HCT116 (cell line): ENCODE data around the gene CALCA. TPM values are rescaled to one million over a fixed set of nuclear protein-coding genes. Genes with fewer than 3 reads are reported as not detected.

Source experiments
- ATAC-seq: fragments of 200-7000 bp; cut with Tn5 transposase; 2 replicates; pipeline ENCODE4 v1.9.1; 2020; ENCODE audit warnings: mild to moderate bottlenecking, moderate library complexity
- BruUV-seq: library from RNA; stranded (reverse); fragments of 400-500 nt; replicated peaks from 2 replicates; lab custom pipeline; 2021; lab: Mats Ljungman, UMichigan
- CTCF ChIA-PET: fragments of 300-600 bp; sonication (Branson Sonifier 250); formaldehyde crosslinking; loops from one replicate; lab custom pipeline; 2021; ENCODE audit warnings: antibody characterized with exemption; lab: Charles Lee
- POLR2A ChIA-PET: fragments of 300-600, 350-600 bp; sonication (Branson Sonifier 250); formaldehyde crosslinking; loops from one replicate; lab custom pipeline; 2021; ENCODE audit warnings: antibody characterized with exemption; lab: Charles Lee
- RAD21 ChIA-PET, 2 experiments: fragments of 300-600 bp; sonication (Branson Sonifier 250); formaldehyde crosslinking; loops; one replicate each; lab custom pipeline; 2023; ENCODE audit warnings: low total read pairs in 2 of 2; ENCODE audit not compliant: uncharacterized antibody in 2 of 2, unreplicated experiment in 2 of 2, low non-redundant PET in 1 of 2; lab: Charles Lee
- DNase-seq: peaks from one replicate; pipeline ENCODE4 v3.0.0-alpha.2; 2010; ENCODE audit warnings: low read depth, low spot score
- H2AFZ ChIP-seq: fragments of 200-600 bp; shearing (Covaris generic), sonication (generic); 2 replicates; pipeline ENCODE4 v1.6.1; 2017; ENCODE audit warnings: low read depth, mixed run types, mixed read lengths, antibody characterized with exemption, low read length; ENCODE audit not compliant: poor library complexity, severe bottlenecking
- H3K27ac ChIP-seq: 2 replicates; pipeline ENCODE4 v1.5.1; 2012; ENCODE audit warnings: low read depth, low read length
- H3K27me3 ChIP-seq: fragments of 200-600 bp; sonication (generic); 2 replicates; pipeline ENCODE4 v1.6.1; 2016; ENCODE audit warnings: mixed run types, low read length, mixed read lengths; ENCODE audit not compliant: insufficient read depth
- H3K36me3 ChIP-seq, 2 experiments: fragments of 200-500 bp in 1 of 2; fragments of 200-600 bp in 1 of 2; sonication (Bioruptor generic) in 1 of 2; sonication (generic) in 1 of 2; 2 replicates each; pipeline versions ENCODE4 v1.5.1 to v1.6.1; 2014 to 2016; ENCODE audit warnings: low read length in 2 of 2, inconsistent platforms in 1 of 2, mixed read lengths in 1 of 2, mixed run types in 1 of 2; ENCODE audit not compliant: insufficient read depth in 2 of 2, control insufficient read depth in 1 of 2
- H3K4me1 ChIP-seq, 2 experiments: fragments of 200-600 bp in 1 of 2; sonication (generic) in 1 of 2; 2 replicates each; pipeline versions ENCODE4 v1.5.1 to v1.6.1; 2012 to 2017; ENCODE audit warnings: low read length in 2 of 2, inconsistent platforms in 1 of 2, mild to moderate bottlenecking in 1 of 2, mixed read lengths in 1 of 2, mixed run types in 1 of 2, moderate library complexity in 1 of 2; ENCODE audit not compliant: insufficient read depth in 2 of 2, control insufficient read depth in 1 of 2
- H3K4me2 ChIP-seq: fragments of 200-600 bp; sonication (generic); 2 replicates; pipeline ENCODE4 v1.6.1; 2017; ENCODE audit warnings: mixed run types, low read length, mixed read lengths
- H3K4me3 ChIP-seq, 2 experiments: fragments of 200-600 bp in 1 of 2; sonication (generic) in 1 of 2; replicated peaks in 1 of 2; 2 replicates each; pipeline ENCODE4 v1.5.1; 2011 to 2016; ENCODE audit warnings: low read length in 2 of 2, control low read depth in 1 of 2, low read depth in 1 of 2, mild to moderate bottlenecking in 1 of 2, mixed read lengths in 1 of 2, mixed run types in 1 of 2
- H3K79me2 ChIP-seq: fragments of 200-600 bp; sonication (generic); 2 replicates; pipeline ENCODE4 v1.6.1; 2017; ENCODE audit warnings: mild to moderate bottlenecking, mixed run types, low read length, moderate library complexity, mixed read lengths; ENCODE audit not compliant: insufficient read depth
- H3K9ac ChIP-seq: fragments of 200-600 bp; sonication (generic); 2 replicates; pipeline ENCODE4 v1.6.1; 2016; ENCODE audit warnings: low read length, mixed read lengths
- H3K9me2 ChIP-seq: fragments of 200-600 bp; sonication (generic), shearing (Covaris generic); 2 replicates; pipeline ENCODE4 v1.6.1; 2017; ENCODE audit warnings: mixed run types, mild to moderate bottlenecking, moderate library complexity; ENCODE audit not compliant: insufficient read depth
- H3K9me3 ChIP-seq, 2 experiments: fragments of 200-500 bp in 1 of 2; fragments of 200-600 bp in 1 of 2; sonication (Bioruptor generic) in 1 of 2; sonication (generic) in 1 of 2; 2 replicates each; pipeline ENCODE4 v1.6.1; 2014 to 2017; ENCODE audit warnings: low read length in 2 of 2, mixed read lengths in 2 of 2, inconsistent platforms in 1 of 2, low read depth in 1 of 2, mild to moderate bottlenecking in 1 of 2, mixed run types in 1 of 2, moderate library complexity in 1 of 2; ENCODE audit not compliant: control insufficient read depth in 1 of 2, insufficient read depth in 1 of 2
- H4K20me1 ChIP-seq: fragments of 200-600 bp; sonication (generic), shearing (Covaris generic); 2 replicates; pipeline ENCODE4 v1.6.1; 2017; ENCODE audit warnings: mixed run types, mild to moderate bottlenecking, moderate library complexity; ENCODE audit not compliant: insufficient read depth
- CEBPB ChIP-seq: IDR thresholded peaks from 2 replicates; pipeline ENCODE4 v1.6.1; 2012; ENCODE audit warnings: low read depth
- CTCF ChIP-seq, 3 experiments: fragments of 200-600 bp in 1 of 3; sonication (generic) in 1 of 3; IDR thresholded peaks in 2 of 3; conservative IDR thresholded peaks in 1 of 3; 2 replicates each; pipeline ENCODE4 v1.5.1; 2012 to 2017; ENCODE audit warnings: low read depth in 2 of 3, low read length in 2 of 3, antibody characterized with exemption in 1 of 3, borderline replicate concordance in 1 of 3, control low read depth in 1 of 3, mild to moderate bottlenecking in 1 of 3, mixed read lengths in 1 of 3, mixed run types in 1 of 3, moderate library complexity in 1 of 3; ENCODE audit not compliant: insufficient read depth in 1 of 3
- POLR2A ChIP-seq: IDR thresholded peaks from 2 replicates; pipeline ENCODE4 v1.7.0; 2011; ENCODE audit warnings: borderline replicate concordance; ENCODE audit not compliant: insufficient read depth, insufficient read length; ENCODE audit errors: extremely low read depth
- REST ChIP-seq: IDR thresholded peaks from 2 replicates; pipeline ENCODE4 v1.6.1; 2012; ENCODE audit warnings: low read depth
- SIN3A ChIP-seq: IDR thresholded peaks from 2 replicates; pipeline ENCODE4 v1.6.1; 2012; ENCODE audit warnings: low read depth
- ZFX ChIP-seq: fragments of 450-650 bp; IDR thresholded peaks from 2 replicates; pipeline ENCODE4 v1.6.1; 2017
- intact Hi-C: fragments of 100-400 bp; cut with micrococcal nuclease; formaldehyde crosslinking; loops from 2 replicates; pipeline ENCODE4 v1.10.0; 2022
- total RNA-seq: library from RNA; stranded (reverse); gene quantifications from one replicate; pipeline ENCODE4 v1.2.1, GENCODE V29; 2021; ENCODE audit not compliant: unreplicated experiment

The CALCA gene
- total RNA-seq, 1 experiment from 2014 or later: not detected

- Histone ChIP-seq H3K79me2 (no peaks in the 10 kb centered on the region), H4K20me1 (no peaks in the 10 kb centered on the region), H3K36me3 (no peaks in the 10 kb centered on the region), H2AFZ (peak overlapping the region; percentile 5), H3K4me3 (no peak overlapping the region), H3K27ac (no peak overlapping the region), H3K9ac (no peak overlapping the region), H3K4me1 (peaks cover 0 to 8% of the 10 kb centered on the region in 2 experiments; a peak in 1 of 4 replicates), H3K9me2 (no peaks in the 10 kb centered on the region), H3K27me3 (no peaks in the 10 kb centered on the region), H3K4me2 (peak overlapping the region; percentile 27), H3K9me3 (no peaks in the 10 kb centered on the region)
- intact Hi-C loops: no loop called here
- RAD21 ChIA-PET: interaction anchor here (0.9 to 1.4 kb wide), 3 partner anchors 31 to 100 kb away, joined by 3 to 5 read pairs (median 3); no protein-coding TSS in a partner anchor
- TF ChIP-seq POLR2A: no peak
- no peak for TF ChIP-seq ZFX
- 0 out of 6 replicates have a peak, but pooled peaks of 1 of the 3 experiments have one; percentile 1 for TF ChIP-seq CTCF (IDR thresholded peaks at IDR 0.05 in 2 of 3, conservative IDR thresholded peaks at IDR 0.05 in 1 of 3; ENCODE audit: borderline replicate concordance in 1 of 3, insufficient read depth in 1 of 3, low read depth in 2 of 3, low read length in 2 of 3)
- no peak for TF ChIP-seq REST
- no peak for TF ChIP-seq SIN3A
- TF ChIP-seq CEBPB: no peak
- no peak for DNase-seq
- ATAC-seq: no peak
- POLR2A ChIA-PET: no interaction called here
- CTCF ChIA-PET: interaction anchor here (0.9 to 3.4 kb wide), 13 partner anchors 9 to 235 kb away, joined by 3 to 21 read pairs (median 4); partner anchors contain the start of gene CYP2R1
- no TSS peak for BruUV-seq
Observed at GRCh38 chr11:14975252-14975587, 3.1 kb upstream of the CALCA start.
